Astrocyte (in vitro differentiated cells and primary cell): Measurements from ENCODE around the gene PHF12. TPM values are rescaled to one million over a fixed set of nuclear protein-coding genes. Genes with fewer than 3 reads are reported as not detected.
"Not testable (repeated sequence)": the region's sequence is repeated elsewhere in the genome, so short reads cannot be mapped to it uniquely, and the experiment has no call there.

Source experiments
- DNase-seq: peaks from one replicate; pipeline ENCODE4 v3.0.0-alpha.2; 2010; ENCODE audit warnings: low read depth
- FAIRE-seq: peaks from 2 replicates; lab custom pipeline; 2011; peaks lifted over from hg19 to GRCh38; lab: Jason Lieb, UNC
- H2AFZ ChIP-seq: 2 replicates; pipeline ENCODE4 v1.6.0; 2012; ENCODE audit warnings: low read depth, low read length, inconsistent platforms
- H3K27ac ChIP-seq: 2 replicates; pipeline ENCODE4 v1.5.1; 2011; ENCODE audit warnings: low read depth, low read length, inconsistent platforms
- H3K27me3 ChIP-seq: 2 replicates; pipeline ENCODE4 v1.6.0; 2011; ENCODE audit warnings: low read length, inconsistent platforms; ENCODE audit not compliant: insufficient read depth
- H3K36me3 ChIP-seq: 2 replicates; pipeline ENCODE4 v1.5.1; 2011; ENCODE audit warnings: low read length, inconsistent platforms; ENCODE audit not compliant: insufficient read depth
- H3K4me1 ChIP-seq: 2 replicates; pipeline ENCODE4 v1.5.1; 2011; ENCODE audit warnings: low read length, inconsistent platforms; ENCODE audit not compliant: insufficient read depth
- H3K4me2 ChIP-seq: 2 replicates; pipeline ENCODE4 v1.6.0; 2012; ENCODE audit warnings: low read length, inconsistent platforms
- H3K4me3 ChIP-seq: 2 replicates; pipeline ENCODE4 v1.5.1; 2011; ENCODE audit warnings: low read depth, mild to moderate bottlenecking, low read length, inconsistent platforms; ENCODE audit not compliant: insufficient read depth
- H3K79me2 ChIP-seq: 2 replicates; pipeline ENCODE4 v1.6.0; 2012; ENCODE audit warnings: mild to moderate bottlenecking, low read length, inconsistent platforms; ENCODE audit not compliant: insufficient read depth
- H3K9ac ChIP-seq: 2 replicates; pipeline ENCODE4 v1.6.0; 2012; ENCODE audit warnings: mild to moderate bottlenecking, low read length, inconsistent platforms
- H3K9me3 ChIP-seq: 2 replicates; pipeline ENCODE4 v1.5.1; 2012; ENCODE audit warnings: low read depth, mild to moderate bottlenecking, low read length, inconsistent platforms; ENCODE audit not compliant: insufficient read depth
- H4K20me1 ChIP-seq: 2 replicates; pipeline ENCODE4 v1.6.0; 2012; ENCODE audit warnings: low read length, inconsistent platforms; ENCODE audit not compliant: insufficient read depth
- H3K27ac Mint-ChIP-seq: one replicate; pipeline ENCODE4 v1.8.0; 2021; ENCODE audit warnings: mild to moderate bottlenecking, mixed read lengths; ENCODE audit not compliant: unreplicated experiment
- H3K27me3 Mint-ChIP-seq: one replicate; pipeline ENCODE4 v1.8.0; 2021; ENCODE audit warnings: low read depth, mixed read lengths; ENCODE audit not compliant: unreplicated experiment
- H3K36me3 Mint-ChIP-seq: one replicate; pipeline ENCODE4 v1.8.0; 2021; ENCODE audit warnings: low read depth, mixed read lengths; ENCODE audit not compliant: unreplicated experiment
- H3K4me1 Mint-ChIP-seq: one replicate; pipeline ENCODE4 v1.8.0; 2021; ENCODE audit warnings: low read depth, mixed read lengths; ENCODE audit not compliant: unreplicated experiment
- H3K4me3 Mint-ChIP-seq: one replicate; pipeline ENCODE4 v1.8.0; 2021; ENCODE audit warnings: mild to moderate bottlenecking, moderate library complexity, mixed read lengths; ENCODE audit not compliant: unreplicated experiment
- H3K9me3 Mint-ChIP-seq: one replicate; pipeline ENCODE4 v1.8.0; 2021; ENCODE audit warnings: mild to moderate bottlenecking, mixed read lengths; ENCODE audit not compliant: unreplicated experiment
- EZH2 ChIP-seq: IDR thresholded peaks from 2 replicates; pipeline ENCODE4 v1.6.1; 2012; ENCODE audit warnings: mild to moderate bottlenecking, low read length, inconsistent platforms; ENCODE audit not compliant: insufficient read depth
- total RNA-seq: library from RNA; stranded (reverse); gene quantifications from 2 replicates; pipeline ENCODE4 v1.2.1, GENCODE V29; 2021
- TF ChIP-seq, protein P1 (sequence below): IDR thresholded peaks from 2 replicates; pipeline ENCODE4 v1.5.1; 2011; ENCODE audit warnings: low read depth, mild to moderate bottlenecking, inconsistent platforms, low read length, moderate library complexity; ENCODE audit not compliant: insufficient read depth

Gene PHF12
- total RNA-seq, 1 donor from 2014 or later: 41.6 TPM

DNA sequence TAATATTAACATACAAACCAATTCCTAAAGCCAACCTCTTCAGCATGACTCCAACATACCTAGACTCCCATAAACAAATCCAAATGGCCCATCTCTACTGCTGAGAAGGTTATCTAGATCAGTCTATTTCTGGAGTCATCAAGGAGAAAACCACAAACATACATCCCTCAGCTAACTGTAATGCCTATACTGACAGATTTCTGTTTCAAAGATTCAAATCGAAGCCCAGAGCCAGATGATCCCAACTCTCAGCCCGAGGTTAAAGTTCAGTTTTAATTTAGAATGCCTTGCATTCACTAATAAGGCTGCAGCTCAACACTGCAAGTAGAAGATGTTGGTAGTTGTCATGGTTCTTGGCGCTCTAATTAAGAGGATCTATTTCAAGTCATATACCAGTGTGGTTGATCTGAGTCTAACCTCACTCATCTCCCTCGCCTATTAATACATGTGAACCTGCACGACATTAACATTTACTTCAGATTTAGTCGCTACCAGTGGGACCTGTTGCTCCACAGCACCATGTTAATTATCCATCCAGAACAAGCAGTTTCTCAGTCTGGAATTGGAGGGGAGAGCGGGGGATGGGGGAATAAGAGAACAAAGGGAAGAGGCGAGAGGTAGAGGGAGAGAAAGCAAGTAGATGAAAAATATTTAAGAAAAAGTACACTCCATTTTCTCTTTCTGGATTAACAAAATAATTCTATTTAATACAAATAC, 15.4 kb downstream of the PHF12 start:
- Histone ChIP-seq H3K9me3 (no peaks in the 10 kb centered on the region), H3K27me3 (no peaks in the 10 kb centered on the region), H3K27ac (no peak overlapping the region), H2AFZ (no peak overlapping the region), H3K9ac (no peak overlapping the region), H3K79me2 (peaks cover 99% of the 10 kb centered on the region), H3K4me1 (no peaks in the 10 kb centered on the region), H3K4me2 (no peak overlapping the region), H4K20me1 (peaks cover 98% of the 10 kb centered on the region), H3K36me3 (peaks cover 2% of the 10 kb centered on the region), H3K4me3 (no peak overlapping the region)
- Mint-ChIP-seq H3K27me3 (no peaks in the 10 kb centered on the region), H3K9me3 (no peaks in the 10 kb centered on the region), H3K27ac (no peak overlapping the region), H3K36me3 (peaks cover 6% of the 10 kb centered on the region), H3K4me3 (no peak overlapping the region), H3K4me1 (peaks cover 31% of the 10 kb centered on the region)
- DNase-seq: no peak
- no peak for TF ChIP-seq EZH2
- TF ChIP-seq, protein P1, sequence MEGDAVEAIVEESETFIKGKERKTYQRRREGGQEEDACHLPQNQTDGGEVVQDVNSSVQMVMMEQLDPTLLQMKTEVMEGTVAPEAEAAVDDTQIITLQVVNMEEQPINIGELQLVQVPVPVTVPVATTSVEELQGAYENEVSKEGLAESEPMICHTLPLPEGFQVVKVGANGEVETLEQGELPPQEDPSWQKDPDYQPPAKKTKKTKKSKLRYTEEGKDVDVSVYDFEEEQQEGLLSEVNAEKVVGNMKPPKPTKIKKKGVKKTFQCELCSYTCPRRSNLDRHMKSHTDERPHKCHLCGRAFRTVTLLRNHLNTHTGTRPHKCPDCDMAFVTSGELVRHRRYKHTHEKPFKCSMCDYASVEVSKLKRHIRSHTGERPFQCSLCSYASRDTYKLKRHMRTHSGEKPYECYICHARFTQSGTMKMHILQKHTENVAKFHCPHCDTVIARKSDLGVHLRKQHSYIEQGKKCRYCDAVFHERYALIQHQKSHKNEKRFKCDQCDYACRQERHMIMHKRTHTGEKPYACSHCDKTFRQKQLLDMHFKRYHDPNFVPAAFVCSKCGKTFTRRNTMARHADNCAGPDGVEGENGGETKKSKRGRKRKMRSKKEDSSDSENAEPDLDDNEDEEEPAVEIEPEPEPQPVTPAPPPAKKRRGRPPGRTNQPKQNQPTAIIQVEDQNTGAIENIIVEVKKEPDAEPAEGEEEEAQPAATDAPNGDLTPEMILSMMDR: no peak
- no peak for FAIRE-seq

DNA sequence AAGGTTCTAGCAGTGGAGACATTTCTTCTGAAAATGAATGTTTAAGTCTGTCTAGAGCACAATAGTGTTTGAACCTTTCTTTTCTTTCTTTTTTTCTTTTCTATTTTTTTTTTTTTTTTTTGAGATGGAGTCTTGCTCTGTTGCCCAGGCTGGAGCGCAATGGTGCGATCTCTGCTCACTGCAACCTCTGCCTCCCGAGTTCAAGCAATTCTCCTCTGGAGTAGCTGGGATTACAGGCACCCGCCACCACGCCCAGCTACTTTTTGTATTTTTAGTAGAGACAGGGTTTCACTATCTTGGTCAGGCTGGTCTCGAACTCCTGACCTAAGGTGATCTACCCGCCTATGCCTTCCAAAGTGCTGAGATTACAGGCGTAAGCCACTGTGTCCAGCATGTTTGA, 16.8 kb downstream of the PHF12 start:
- H3K27ac Mint-ChIP-seq, H3K27me3 ChIP-seq, H3K4me3 ChIP-seq, H3K36me3 ChIP-seq, H3K9ac ChIP-seq, H3K9me3 ChIP-seq, H3K27ac ChIP-seq, H3K27me3 Mint-ChIP-seq, DNase-seq, H3K4me3 Mint-ChIP-seq, H3K4me1 ChIP-seq, H3K4me2 ChIP-seq, H3K9me3 Mint-ChIP-seq, H2AFZ ChIP-seq, FAIRE-seq: not testable (repeated sequence)
- Mint-ChIP-seq H3K4me1 (peaks cover 25% of the 10 kb centered on the region), H3K36me3 (peaks cover 11% of the 10 kb centered on the region)
- Histone ChIP-seq H3K79me2 (peaks cover 99% of the 10 kb centered on the region), H4K20me1 (peaks cover 98% of the 10 kb centered on the region)

DNA sequence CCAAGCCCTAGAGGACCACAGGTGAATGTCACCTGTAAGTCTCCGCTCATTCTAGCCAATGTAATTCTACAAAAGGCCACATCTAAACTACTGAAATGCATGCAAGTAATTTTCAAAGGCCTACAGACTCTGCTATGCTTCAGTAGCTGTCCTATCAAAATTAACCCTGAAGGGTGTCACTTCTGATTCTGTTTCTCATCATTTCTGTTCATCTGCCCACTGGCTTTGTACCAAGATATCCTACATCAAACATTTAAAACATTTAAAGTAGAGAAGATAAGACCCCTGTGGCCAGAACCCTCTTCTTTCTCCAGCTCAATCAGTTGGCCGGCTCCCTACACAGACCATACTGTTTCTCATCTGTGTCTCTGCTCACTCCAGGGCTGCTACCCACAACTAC, 21.5 kb downstream of the PHF12 start:
- TF ChIP-seq, protein P1: no peak
- TF ChIP-seq EZH2: no peak
- Mint-ChIP-seq H3K4me1 (peaks cover 19% of the 10 kb centered on the region), H3K36me3 (peaks cover 38% of the 10 kb centered on the region), H3K27me3 (no peaks in the 10 kb centered on the region), H3K27ac (peak overlapping the region; percentile 30), H3K4me3 (no peak overlapping the region), H3K9me3 (peaks cover 2% of the 10 kb centered on the region)
- H3K9ac ChIP-seq: no peak overlapping the region
- DNase-seq: no peak
- FAIRE-seq: no peak
- H3K4me1 ChIP-seq: peaks cover 23% of the 10 kb centered on the region
- H3K27me3 ChIP-seq: no peaks in the 10 kb centered on the region
- peaks cover 98% of the 10 kb centered on the region for H4K20me1 ChIP-seq
- no peak overlapping the region for H3K27ac ChIP-seq
- H3K4me3 ChIP-seq: no peak overlapping the region
- H3K79me2 ChIP-seq: peaks cover 91% of the 10 kb centered on the region
- H2AFZ ChIP-seq: no peak overlapping the region
- H3K4me2 ChIP-seq: no peak overlapping the region
- peaks cover 7% of the 10 kb centered on the region for H3K36me3 ChIP-seq
- H3K9me3 ChIP-seq: peaks cover 5% of the 10 kb centered on the region
